HG03354 (cell line): Measurements from ENCODE around the gene OR2T34.
"Not testable (repeated sequence)": the region's sequence is repeated elsewhere in the genome, so short reads cannot be mapped to it uniquely, and the experiment has no call there.

Source experiments
- ATAC-seq: cut with Tn5 transposase; IDR thresholded peaks from one replicate; pipeline ENCODE4 v1.9.1; 2021; ENCODE audit warnings: mild to moderate bottlenecking; ENCODE audit not compliant: unreplicated experiment, poor library complexity, severe bottlenecking

Gene OR2T34, protein sequence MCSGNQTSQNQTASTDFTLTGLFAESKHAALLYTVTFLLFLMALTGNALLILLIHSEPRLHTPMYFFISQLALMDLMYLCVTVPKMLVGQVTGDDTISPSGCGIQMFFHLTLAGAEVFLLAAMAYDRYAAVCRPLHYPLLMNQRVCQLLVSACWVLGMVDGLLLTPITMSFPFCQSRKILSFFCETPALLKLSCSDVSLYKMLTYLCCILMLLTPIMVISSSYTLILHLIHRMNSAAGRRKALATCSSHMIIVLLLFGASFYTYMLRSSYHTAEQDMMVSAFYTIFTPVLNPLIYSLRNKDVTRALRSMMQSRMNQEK

DNA sequence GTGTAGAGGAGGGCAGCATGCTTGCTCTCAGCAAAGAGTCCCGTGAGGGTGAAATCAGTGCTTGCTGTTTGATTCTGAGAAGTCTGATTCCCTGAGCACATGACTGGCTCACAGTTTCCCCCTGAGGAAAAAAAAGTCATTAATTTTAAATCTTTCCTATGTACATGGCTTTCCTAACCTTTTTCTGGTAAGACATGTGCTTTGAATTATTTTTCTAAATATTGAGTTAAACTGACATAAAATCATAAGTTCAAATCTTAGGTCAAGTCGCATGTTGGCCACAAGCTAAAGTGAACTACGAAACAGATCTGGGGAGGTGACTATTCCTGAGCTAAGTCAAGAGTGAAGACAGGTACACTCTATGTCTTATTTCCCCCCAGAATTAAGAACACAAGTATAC is at the start of gene OR2T34:
TSS of gene OR2T34 (minus strand) at position 101 of the 400 bp plus-strand sequence. CDS start at position 101, 0 bp downstream.
- not testable (repeated sequence) for ATAC-seq

GRCh38 chr1:248622570-248623001 is 48.0 kb upstream of the OR2T34 start:
- ATAC-seq: peak; percentile 97

DNA sequence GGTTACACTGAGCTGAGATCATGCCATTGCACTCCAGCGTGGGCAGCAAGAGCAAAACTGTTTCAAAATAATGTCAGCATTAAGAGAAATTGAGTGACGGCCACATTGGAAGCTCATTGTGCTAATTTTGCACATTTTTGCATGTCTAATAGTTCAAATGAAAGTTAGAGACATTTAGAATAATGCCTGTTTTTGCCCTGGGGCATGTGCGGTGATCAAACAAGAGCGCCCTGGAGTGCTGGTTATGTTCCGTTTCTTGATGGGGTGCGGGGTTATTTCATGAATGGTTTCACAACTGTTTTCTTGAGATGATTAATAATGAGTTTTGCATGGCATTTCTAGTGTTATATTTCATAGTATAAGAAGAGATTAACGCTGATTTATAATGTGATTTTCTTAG is 47.2 kb upstream of the OR2T34 start:
- ATAC-seq: no peak

- ATAC-seq: no peak
These were observed 44.3 kb upstream of the OR2T34 start for GRCh38 chr1:248618878-248619277.

DNA sequence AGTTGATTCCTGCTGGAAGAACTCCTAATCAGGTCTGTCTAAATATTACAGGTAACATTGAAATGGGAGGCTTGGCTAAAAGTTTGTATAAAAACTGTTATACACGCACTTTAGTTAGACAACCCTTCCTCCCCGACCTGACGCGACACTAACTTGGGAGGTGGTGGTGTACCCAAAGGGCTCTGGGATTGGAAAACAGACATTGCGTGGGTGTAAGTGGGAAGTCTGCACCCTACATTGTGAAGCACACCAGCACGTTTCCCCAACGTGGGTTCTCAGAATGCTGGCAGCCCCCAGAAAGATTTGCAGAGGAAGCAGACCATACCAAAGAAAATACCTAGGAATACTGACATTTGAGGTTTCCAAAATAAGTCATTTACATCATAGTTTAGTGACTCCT is 43.6 kb upstream of the OR2T34 start:
- no peak for ATAC-seq

DNA sequence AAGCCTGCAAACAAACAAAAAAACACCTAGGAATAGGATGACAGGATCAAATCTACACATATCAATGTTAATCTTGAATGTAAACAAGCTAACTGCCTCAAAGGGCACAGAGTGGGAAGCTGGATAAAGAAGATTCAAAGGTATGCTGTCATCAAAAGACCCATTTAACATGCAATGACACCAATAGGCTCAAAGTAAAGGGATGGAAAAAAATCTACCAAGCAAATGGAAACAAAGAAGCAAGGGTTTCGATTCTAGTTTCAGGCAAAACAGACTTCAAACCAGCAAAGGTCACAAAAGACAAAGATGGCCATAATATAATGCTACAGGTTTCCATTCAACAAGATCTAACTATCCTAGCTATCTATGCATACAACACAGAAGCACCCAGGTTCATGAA is 39.2 kb upstream of the OR2T34 start:
- peak; percentile 76 for ATAC-seq

GRCh38 chr1:248611883-248612414 is 37.4 kb upstream of the OR2T34 start:
- no peak for ATAC-seq

- ATAC-seq: no peak
These were observed 35.7 kb upstream of the OR2T34 start for GRCh38 chr1:248610301-248610700.

DNA sequence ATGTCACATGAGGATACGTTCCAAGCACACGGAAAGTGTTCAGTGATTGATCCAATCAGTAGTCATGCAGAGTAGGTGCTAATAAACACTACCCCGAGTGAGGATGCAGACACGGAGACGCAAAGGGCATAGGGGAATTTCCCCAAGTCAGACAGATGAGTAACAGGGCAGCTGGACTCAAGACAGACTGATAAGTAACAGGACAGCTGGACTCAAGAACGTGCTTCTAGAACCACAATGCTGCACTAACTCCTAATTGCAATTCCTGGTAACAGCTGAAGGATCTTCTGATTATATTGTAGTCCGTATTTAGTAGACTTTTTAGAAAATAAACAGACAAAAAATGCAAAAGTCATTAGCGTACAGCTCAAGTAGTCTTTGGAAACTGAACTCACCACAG is 24.8 kb upstream of the OR2T34 start:
- no peak for ATAC-seq

DNA sequence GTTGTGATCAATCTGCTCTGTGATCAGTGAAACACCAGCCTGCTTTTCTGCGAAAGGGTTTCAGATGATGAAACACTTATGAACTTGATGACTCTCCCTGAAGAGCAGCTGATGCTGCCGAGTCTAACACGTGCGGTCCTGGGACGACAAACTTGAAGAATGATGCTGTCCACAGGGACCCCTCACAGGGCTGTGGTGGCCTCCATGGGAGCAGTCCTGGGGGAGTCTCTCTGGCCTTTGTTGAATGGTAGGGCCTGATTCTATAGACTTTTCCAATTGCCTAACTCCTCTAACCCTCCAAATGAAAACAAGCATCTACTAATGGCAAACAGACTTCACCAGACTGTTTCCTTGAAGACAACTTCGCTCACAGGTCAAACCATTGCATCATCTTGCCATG is 23.0 kb upstream of the OR2T34 start, which contains the start of gene OR2T10:
TSS of gene OR2T10 (minus strand) at position 112 of the 400 bp plus-strand sequence. CDS start 3,932 bp downstream, outside the sequence.
- ATAC-seq: no peak

DNA sequence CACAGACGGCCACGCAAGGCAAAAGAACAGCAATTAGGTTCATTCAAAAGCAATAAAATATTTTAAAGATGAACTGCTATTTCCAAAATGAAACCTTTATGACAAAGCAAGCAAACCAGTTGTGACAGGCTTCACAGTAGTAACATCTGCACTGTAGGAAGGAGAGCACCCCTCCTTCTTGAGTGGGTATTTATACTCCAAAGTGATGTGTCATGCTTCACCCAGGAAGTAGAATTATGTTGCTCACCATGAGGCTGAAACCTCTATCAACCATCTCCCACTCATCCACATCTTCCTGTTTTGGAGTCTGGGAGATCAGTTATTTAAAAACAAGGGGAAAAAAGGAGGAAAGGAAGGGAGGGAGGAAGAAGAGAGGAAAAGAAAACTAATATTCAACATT is 22.1 kb upstream of the OR2T34 start:
- no peak for ATAC-seq

DNA sequence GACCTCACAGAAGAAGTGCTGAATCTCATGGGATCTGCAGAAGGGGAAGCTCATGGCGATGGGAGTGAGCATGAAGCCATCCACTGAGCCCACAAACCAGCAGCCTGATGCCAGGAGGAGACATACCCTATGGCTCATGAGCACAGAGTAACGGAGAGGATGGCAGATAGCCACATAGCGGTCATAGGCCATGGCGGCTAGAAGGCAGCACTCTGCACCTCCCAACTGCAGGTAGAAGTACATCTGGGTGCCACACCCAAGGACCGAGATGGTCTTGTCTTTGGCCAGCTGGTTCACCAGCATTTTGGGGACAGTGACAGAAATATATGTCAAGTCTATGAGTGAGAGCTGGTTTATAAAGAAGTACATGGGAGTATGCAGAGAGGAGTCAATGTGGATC is 18.7 kb upstream of the OR2T34 start:
- ATAC-seq: no peak

- ATAC-seq: no peak
These were observed 18.1 kb upstream of the OR2T34 start for GRCh38 chr1:248592655-248593054.

GRCh38 chr1:248590055-248590454 is 15.5 kb upstream of the OR2T34 start:
- ATAC-seq: no peak

DNA sequence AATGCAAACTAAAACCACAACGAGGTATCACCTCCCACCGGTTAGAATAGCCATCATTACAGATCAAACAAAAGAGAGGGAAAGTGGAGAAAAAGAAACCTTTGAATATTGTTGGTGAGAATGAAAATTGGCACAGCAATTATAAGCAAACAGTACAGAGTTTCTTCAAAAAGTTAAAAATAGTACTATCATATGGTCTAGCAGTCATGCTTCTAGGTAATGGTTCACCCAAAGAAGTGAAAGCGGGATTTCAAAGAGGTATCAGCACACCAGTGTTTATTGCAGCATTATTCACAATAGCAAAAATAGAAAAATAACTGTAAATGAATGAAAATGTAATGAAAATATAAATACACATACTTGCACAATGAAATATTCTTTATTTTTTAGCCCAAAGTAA is 14.8 kb upstream of the OR2T34 start:
- ATAC-seq: no peak

- ATAC-seq: no peak
These were observed 10.7 kb upstream of the OR2T34 start for GRCh38 chr1:248585266-248585665.

- no peak for ATAC-seq
These were observed 1.9 kb upstream of the OR2T34 start for GRCh38 chr1:248576260-248576980.

- not testable (repeated sequence) for ATAC-seq
These were observed 701 bp downstream of the OR2T34 start for GRCh38 chr1:248573856-248574255.

DNA sequence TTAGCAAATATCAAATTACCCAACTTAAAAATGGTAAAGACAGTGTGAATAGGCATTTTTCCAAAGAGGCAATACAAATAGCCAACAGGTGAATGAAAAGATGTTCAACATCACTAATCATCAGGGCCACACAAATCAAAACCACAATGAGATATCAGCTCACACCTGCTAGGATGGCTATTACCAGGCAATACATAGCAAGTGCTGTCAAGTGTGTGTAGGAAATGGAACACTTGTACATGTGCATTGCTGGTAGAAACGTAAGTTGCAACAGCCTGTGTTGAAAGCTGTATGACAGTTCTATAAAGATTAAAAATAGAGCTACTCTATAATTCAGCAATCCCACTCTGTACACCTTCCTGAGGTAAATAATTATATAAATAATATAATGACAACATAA is 2.5 kb downstream of the OR2T34 start:
- ATAC-seq: peak; percentile 84

DNA sequence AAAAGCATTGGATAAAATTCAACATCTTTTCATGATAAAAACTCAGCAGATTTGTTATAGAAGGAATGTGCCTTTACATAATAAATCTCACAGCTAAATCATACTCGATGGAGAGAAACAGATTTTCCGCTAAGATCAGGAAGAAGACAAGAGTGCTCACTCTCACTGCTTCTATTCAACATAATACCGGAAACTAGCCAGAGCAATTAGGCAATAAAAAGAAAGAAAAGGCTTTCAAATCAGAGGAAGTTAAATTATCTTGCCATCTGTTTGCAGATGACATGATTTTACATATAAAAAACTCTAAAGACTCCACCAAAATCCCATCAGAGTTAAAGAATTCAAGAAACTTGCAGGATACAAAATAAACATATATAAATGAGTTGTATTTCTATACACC is 3.7 kb downstream of the OR2T34 start:
- not testable (repeated sequence) for ATAC-seq

DNA sequence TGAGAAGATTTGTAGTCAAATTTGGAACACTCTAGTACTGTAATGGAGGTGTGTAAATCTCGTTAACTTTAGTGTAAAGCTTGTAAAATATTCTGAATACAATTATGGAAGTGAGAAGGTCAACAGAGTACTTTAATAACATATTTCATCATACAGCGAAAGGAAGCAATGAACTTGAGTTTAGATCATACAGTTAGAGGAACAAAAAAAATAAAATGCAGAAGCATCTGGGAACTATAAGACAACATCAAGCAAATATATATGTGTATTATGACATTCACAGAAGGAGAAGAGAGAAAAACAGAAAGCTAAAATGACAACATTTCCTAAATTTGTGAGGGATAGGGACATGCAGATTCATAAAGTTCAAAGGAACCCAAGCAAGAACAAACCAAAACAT is 5.5 kb downstream of the OR2T34 start:
- ATAC-seq: not testable (repeated sequence)
